SK-N-SH treated with all-trans-retinoic acid at 6 μM for 48 hours (cell line): ENCODE results near the gene RPS6KA1.

Experiments used
- ARNTL ChIP-seq: fragments of 450-650 bp; formaldehyde crosslinking; IDR thresholded peaks from 2 replicates; pipeline ENCODE4 v1.5.0; 2020; ENCODE audit warnings: low read depth, mild to moderate bottlenecking, moderate library complexity, borderline replicate concordance
- CSDC2 ChIP-seq: fragments of 250-450 bp; sonication (Bioruptor Pico); IDR thresholded peaks from 2 replicates; pipeline ENCODE4 v1.5.0; 2020; ENCODE audit warnings: mild to moderate bottlenecking, moderate library complexity
- PPARA ChIP-seq: fragments of 250-450 bp; sonication (Bioruptor Pico); IDR thresholded peaks from 2 replicates; pipeline ENCODE4 v1.5.0; 2020; ENCODE audit warnings: mild to moderate bottlenecking, borderline replicate concordance
- RARB ChIP-seq: fragments of 250-450 bp; sonication (Bioruptor Pico); IDR thresholded peaks from 2 replicates; pipeline ENCODE4 v1.8.0; 2021; ENCODE audit warnings: mild to moderate bottlenecking, moderate library complexity
- SNAI2 ChIP-seq: fragments of 250-450 bp; sonication (Bioruptor Pico); IDR thresholded peaks from 2 replicates; pipeline ENCODE4 v1.5.0; 2020; ENCODE audit warnings: mild to moderate bottlenecking, moderate library complexity
- TCF4 ChIP-seq: fragments of 250-450 bp; sonication (Bioruptor Pico); IDR thresholded peaks from 2 replicates; pipeline ENCODE4 v1.8.0; 2021; ENCODE audit warnings: mild to moderate bottlenecking, moderate library complexity, borderline replicate concordance
- ZC3H10 ChIP-seq: fragments of 250-450 bp; sonication (Bioruptor Pico); IDR thresholded peaks from 2 replicates; pipeline ENCODE4 v1.5.1; 2021; ENCODE audit warnings: mild to moderate bottlenecking, moderate library complexity
- ZFP30 ChIP-seq: fragments of 450-650 bp; formaldehyde crosslinking; IDR thresholded peaks from 2 replicates; pipeline ENCODE4 v1.5.0; 2022; ENCODE audit warnings: mild to moderate bottlenecking, moderate library complexity
- ZNF565 ChIP-seq: fragments of 450-650 bp; formaldehyde crosslinking; conservative IDR thresholded peaks from 2 replicates; pipeline ENCODE4 v1.5.0; 2020; ENCODE audit warnings: low read depth, mild to moderate bottlenecking, moderate library complexity
- ZNF8 ChIP-seq: fragments of 450-650 bp; formaldehyde crosslinking; IDR thresholded peaks from 2 replicates; pipeline ENCODE4 v1.5.0; 2020; ENCODE audit warnings: mild to moderate bottlenecking, moderate library complexity
- TF ChIP-seq, protein P1 (sequence below): fragments of 250-450 bp; sonication (Bioruptor Pico); IDR thresholded peaks from 2 replicates; pipeline ENCODE4 v1.5.1; 2021; ENCODE audit warnings: mild to moderate bottlenecking, moderate library complexity
- TF ChIP-seq, protein P2 (sequence below): fragments of 250-450 bp; sonication (Bioruptor Pico); IDR thresholded peaks from 2 replicates; pipeline ENCODE4 v1.8.0; 2021; ENCODE audit warnings: low read depth, mild to moderate bottlenecking, moderate library complexity, borderline replicate concordance

DNA sequence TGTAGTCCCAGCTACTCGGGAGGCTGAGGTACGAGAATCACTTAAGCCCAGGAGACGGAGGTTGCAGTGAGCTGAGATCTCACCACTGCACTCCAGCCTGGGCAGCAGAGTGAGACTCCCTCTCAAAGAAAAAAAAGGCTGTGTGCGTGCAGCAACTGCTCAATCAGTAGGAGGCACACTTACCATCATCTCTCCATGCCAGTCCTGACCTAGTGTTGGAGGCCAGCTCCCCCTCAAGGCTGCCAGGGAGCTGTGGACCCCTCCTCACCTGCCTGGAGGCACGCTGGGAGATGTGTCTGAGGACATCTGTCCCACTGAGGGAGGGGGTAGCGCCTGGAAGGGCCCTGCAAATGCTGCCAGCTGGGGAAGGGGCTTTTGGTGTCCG, 11.9 kb downstream of the RPS6KA1 start:
- no peak for TF ChIP-seq ARNTL (CRISPR knock-in tag)
- TF ChIP-seq, protein P1, sequence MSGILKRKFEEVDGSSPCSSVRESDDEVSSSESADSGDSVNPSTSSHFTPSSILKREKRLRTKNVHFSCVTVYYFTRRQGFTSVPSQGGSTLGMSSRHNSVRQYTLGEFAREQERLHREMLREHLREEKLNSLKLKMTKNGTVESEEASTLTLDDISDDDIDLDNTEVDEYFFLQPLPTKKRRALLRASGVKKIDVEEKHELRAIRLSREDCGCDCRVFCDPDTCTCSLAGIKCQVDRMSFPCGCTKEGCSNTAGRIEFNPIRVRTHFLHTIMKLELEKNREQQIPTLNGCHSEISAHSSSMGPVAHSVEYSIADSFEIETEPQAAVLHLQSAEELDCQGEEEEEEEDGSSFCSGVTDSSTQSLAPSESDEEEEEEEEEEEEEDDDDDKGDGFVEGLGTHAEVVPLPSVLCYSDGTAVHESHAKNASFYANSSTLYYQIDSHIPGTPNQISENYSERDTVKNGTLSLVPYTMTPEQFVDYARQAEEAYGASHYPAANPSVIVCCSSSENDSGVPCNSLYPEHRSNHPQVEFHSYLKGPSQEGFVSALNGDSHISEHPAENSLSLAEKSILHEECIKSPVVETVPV (CRISPR knock-in tag): no peak
- no peak for TF ChIP-seq ZFP30
- TF ChIP-seq PPARA (CRISPR knock-in tag): no peak
- TF ChIP-seq CSDC2 (CRISPR knock-in tag): no peak
- TF ChIP-seq, protein P2, sequence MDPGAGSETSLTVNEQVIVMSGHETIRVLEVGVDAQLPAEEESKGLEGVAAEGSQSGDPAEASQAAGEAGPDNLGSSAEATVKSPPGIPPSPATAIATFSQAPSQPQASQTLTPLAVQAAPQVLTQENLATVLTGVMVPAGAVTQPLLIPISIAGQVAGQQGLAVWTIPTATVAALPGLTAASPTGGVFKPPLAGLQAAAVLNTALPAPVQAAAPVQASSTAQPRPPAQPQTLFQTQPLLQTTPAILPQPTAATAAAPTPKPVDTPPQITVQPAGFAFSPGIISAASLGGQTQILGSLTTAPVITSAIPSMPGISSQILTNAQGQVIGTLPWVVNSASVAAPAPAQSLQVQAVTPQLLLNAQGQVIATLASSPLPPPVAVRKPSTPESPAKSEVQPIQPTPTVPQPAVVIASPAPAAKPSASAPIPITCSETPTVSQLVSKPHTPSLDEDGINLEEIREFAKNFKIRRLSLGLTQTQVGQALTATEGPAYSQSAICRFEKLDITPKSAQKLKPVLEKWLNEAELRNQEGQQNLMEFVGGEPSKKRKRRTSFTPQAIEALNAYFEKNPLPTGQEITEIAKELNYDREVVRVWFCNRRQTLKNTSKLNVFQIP (CRISPR knock-in tag): no peak
- TF ChIP-seq RARB (CRISPR knock-in tag): no peak
- no peak for TF ChIP-seq ZNF565 (CRISPR knock-in tag)
- TF ChIP-seq ZNF8 (CRISPR knock-in tag): no peak
- no peak for TF ChIP-seq SNAI2 (CRISPR knock-in tag)
- no peak for TF ChIP-seq TCF4 (CRISPR knock-in tag)
- TF ChIP-seq ZC3H10 (CRISPR knock-in tag): no peak
